K562 (cell line): ENCODE results near the gene NHLH1. TPM values are rescaled to one million over a fixed set of nuclear protein-coding genes. Genes with fewer than 3 reads are reported as not detected.

Source experiments
- ATAC-seq: fragments of 200-7000 bp; cut with Tn5 transposase; 3 replicates; pipeline ENCODE4 v1.9.1; 2020; ENCODE audit warnings: moderate library complexity
- BruUV-seq: library from RNA; stranded (reverse); fragments of 400-500 nt; replicated peaks from 2 replicates; lab custom pipeline; 2021; lab: Mats Ljungman, UMichigan
- CTCF ChIA-PET: fragments of 300-600 bp; formaldehyde crosslinking; extraction: SDS; loops from one replicate; lab custom pipeline; 2021; ENCODE audit warnings: low intra/inter-chr PET ratio; lab: Yijun Ruan, JAX
- POLR2A ChIA-PET: fragments of 300-600, 350-650 bp; sonication (Branson Sonifier 250); formaldehyde crosslinking; extraction: SDS; loops from one replicate; lab custom pipeline; 2021; ENCODE audit warnings: antibody characterized with exemption, inconsistent platforms; lab: Yijun Ruan, JAX
- DNase-seq, 4 experiments: peaks; one replicate each; pipeline versions ENCODE4 v3.0.0 to v3.0.0-alpha.2; 2011 to 2018; ENCODE audit warnings: low spot score in 3 of 4, mixed read lengths in 3 of 4; ENCODE audit errors: extremely low read depth in 1 of 4
- FAIRE-seq: peaks from 2 replicates; lab custom pipeline; 2011; peaks lifted over from hg19 to GRCh38; lab: Jason Lieb, UNC
- H2AFZ ChIP-seq: 2 replicates; pipeline ENCODE4 v1.6.0; 2011; ENCODE audit warnings: low read depth, low read length, control low read depth, inconsistent platforms
- H3K27ac ChIP-seq: fragments of 200-600 bp; 3 replicates; pipeline ENCODE4 v1.8.0; 2011; ENCODE audit warnings: low read depth, mild to moderate bottlenecking, control low read depth, inconsistent platforms, low read length, moderate library complexity, mixed read lengths; ENCODE audit errors: extremely low read depth
- H3K27me3 ChIP-seq, 2 experiments: fragments of 300-600 bp in 1 of 2; 2 replicates in 1 of 2; 3 replicates in 1 of 2; pipeline versions ENCODE4 v1.6.0 to v1.8.0; 2011; ENCODE audit warnings: inconsistent platforms in 2 of 2, low read length in 2 of 2, mild to moderate bottlenecking in 1 of 2, mixed read lengths in 1 of 2, moderate library complexity in 1 of 2; ENCODE audit not compliant: control insufficient read depth in 2 of 2, insufficient read depth in 2 of 2
- H3K36me3 ChIP-seq: fragments of 300-600 bp; 3 replicates; pipeline ENCODE4 v1.8.0; 2011; ENCODE audit warnings: mild to moderate bottlenecking, low read length, inconsistent platforms; ENCODE audit not compliant: control insufficient read depth, insufficient read depth
- H3K4me1 ChIP-seq, 2 experiments: fragments of 200-600 bp in 1 of 2; replicated peaks in 1 of 2; 2 replicates in 1 of 2; 3 replicates in 1 of 2; pipeline versions ENCODE4 v1.5.1 to v1.8.0; 2011; ENCODE audit warnings: inconsistent platforms in 2 of 2, low read length in 2 of 2, mild to moderate bottlenecking in 1 of 2, mixed read lengths in 1 of 2, moderate library complexity in 1 of 2; ENCODE audit not compliant: control insufficient read depth in 2 of 2, insufficient read depth in 2 of 2
- H3K4me2 ChIP-seq: 2 replicates; pipeline ENCODE4 v1.6.1; 2011; ENCODE audit warnings: low read length, control low read depth, inconsistent platforms, mixed read lengths; ENCODE audit not compliant: insufficient read depth
- H3K4me3 ChIP-seq: fragments of 200-600 bp; sonication (generic), shearing (Covaris generic); 2 replicates; pipeline ENCODE4 v1.5.1; 2016; ENCODE audit warnings: control low read depth, inconsistent platforms
- H3K79me2 ChIP-seq: fragments of 200-600 bp; 3 replicates; pipeline ENCODE4 v1.8.0; 2011; ENCODE audit warnings: low read length, inconsistent platforms; ENCODE audit not compliant: control insufficient read depth, insufficient read depth
- H3K9ac ChIP-seq, 2 experiments: 2 replicates each; pipeline versions ENCODE4 v1.6.0 to v1.6.1; 2011; ENCODE audit warnings: low read depth in 2 of 2, low read length in 2 of 2, control low read depth in 1 of 2, inconsistent platforms in 1 of 2, mild to moderate bottlenecking in 1 of 2, mixed read lengths in 1 of 2; ENCODE audit not compliant: insufficient read depth in 1 of 2
- H3K9me1 ChIP-seq: one replicate; pipeline ENCODE4 v1.6.0; 2011; ENCODE audit warnings: inconsistent platforms, mild to moderate bottlenecking, low read length, moderate library complexity; ENCODE audit not compliant: control insufficient read depth, insufficient read depth
- H3K9me3 ChIP-seq: replicated peaks from 2 replicates; pipeline ENCODE4 v1.5.1; 2011; ENCODE audit warnings: low read depth, low read length, inconsistent platforms; ENCODE audit not compliant: control insufficient read depth, insufficient read depth
- H4K20me1 ChIP-seq: replicated peaks from 2 replicates; pipeline ENCODE4 v1.6.1; 2011; ENCODE audit warnings: low read length, inconsistent platforms, mixed read lengths; ENCODE audit not compliant: control insufficient read depth, insufficient read depth
- ERF ChIP-seq: fragments of 450-650 bp; formaldehyde crosslinking; IDR thresholded peaks from 2 replicates; pipeline ENCODE4 v1.4.0; 2020; ENCODE audit warnings: mild to moderate bottlenecking, mixed read lengths
- MYBL2 ChIP-seq, 2 experiments: fragments of 450-650 bp in 1 of 2; sonication (generic) in 1 of 2; formaldehyde crosslinking in 1 of 2; IDR thresholded peaks; 2 replicates each; pipeline versions ENCODE4 v1.6.1 to v1.8.1; 2017 to 2022; ENCODE audit warnings: borderline replicate concordance in 1 of 2, inconsistent platforms in 1 of 2, low read depth in 1 of 2, mild to moderate bottlenecking in 1 of 2, missing genetic modification reagents in 1 of 2, moderate library complexity in 1 of 2
- PHF20 ChIP-seq: fragments of 450-650 bp; IDR thresholded peaks from 2 replicates; pipeline ENCODE4 v1.6.1; 2018; ENCODE audit not compliant: partially characterized antibody
- SMARCA4 ChIP-seq: fragments of 450-650 bp; IDR thresholded peaks from 2 replicates; pipeline ENCODE4 v1.6.1; 2016
- STAT5B ChIP-seq: fragments of 250-450 bp; sonication (Bioruptor Pico); IDR thresholded peaks from 2 replicates; pipeline ENCODE4 v1.8.0; 2021; ENCODE audit warnings: mild to moderate bottlenecking, inconsistent platforms
- ZBTB8A ChIP-seq: fragments of 450-650 bp; IDR thresholded peaks from 2 replicates; pipeline ENCODE4 v1.6.1; 2018; ENCODE audit warnings: mild to moderate bottlenecking, moderate library complexity; ENCODE audit not compliant: partially characterized antibody
- WGBS: fragments of 100-300 bp; shearing (Covaris generic); methylation state at CpG from one replicate; pipeline ENCODE4 v1.1.6; 2016; ENCODE audit warnings: low coverage, mixed read lengths; ENCODE audit not compliant: insufficient coverage; ENCODE audit errors: missing lambda C conversion rate; 5-methylcytosine and 5-hydroxymethylcytosine counted together
- in situ Hi-C: fragments of 300-500 bp; cut with MboI; formaldehyde crosslinking; loops from 4 replicates; pipeline ENCODE4 v1.15.0; 2018; ENCODE audit warnings: inconsistent platforms, mixed read lengths
- intact Hi-C: fragments of 100-400 bp; cut with micrococcal nuclease; formaldehyde crosslinking; loops from 2 replicates; pipeline ENCODE4 v1.14.2; 2022
- polyA plus RNA-seq, 8 experiments: library from polyadenylated mRNA; depleted of rRNA in 4 of 8; stranded (reverse) in 5 of 8; unstranded in 3 of 8; fragments of >200 nt; fragmentation: Nextera tagmentation in 2 of 8; fragmentation: Illumina TruSeq in 1 of 8; extraction: Ambion mirVana in 2 of 8; extraction: Trizol in 1 of 8; gene quantifications; 2 replicates each; pipeline versions ENCODE4 v1.2.1 to v1.2.3, GENCODE V29; 2011 to 2014; ENCODE audit warnings: inconsistent platforms in 1 of 8, missing spikeins in 1 of 8
- total RNA-seq, 7 experiments: library from RNA; depleted of rRNA in 6 of 7; stranded (reverse); fragments of >200 nt in 6 of 7; fragmentation: Illumina TruSeq in 2 of 7; extraction: Trizol in 2 of 7; gene quantifications; 2 replicates each; pipeline versions ENCODE4 v1.2.1 to v1.2.3, GENCODE V29; 2011 to 2021; ENCODE audit warnings: low replicate concordance in 1 of 7
- TF ChIP-seq, protein P1 (sequence below), 2 experiments: fragments of 450-650 bp; formaldehyde crosslinking in 1 of 2; IDR thresholded peaks; 2 replicates each; pipeline versions ENCODE4 v1.4.0 to v1.6.1; 2014 to 2020; ENCODE audit warnings: mild to moderate bottlenecking in 2 of 2, borderline replicate concordance in 1 of 2, low read depth in 1 of 2
- TF ChIP-seq, protein P2 (sequence below): sonication (generic); formaldehyde crosslinking; IDR thresholded peaks from 2 replicates; pipeline ENCODE4 v1.8.1; 2023; ENCODE audit warnings: mild to moderate bottlenecking, missing genetic modification reagents

Gene NHLH1
- total and polyA plus RNA-seq, 9 of the 15 experiments (the other 6 are each of a cell fraction or from before 2014, with no cell fraction given): 0.09 to 1.3 (median 0.35) TPM; not detected in 1

DNA sequence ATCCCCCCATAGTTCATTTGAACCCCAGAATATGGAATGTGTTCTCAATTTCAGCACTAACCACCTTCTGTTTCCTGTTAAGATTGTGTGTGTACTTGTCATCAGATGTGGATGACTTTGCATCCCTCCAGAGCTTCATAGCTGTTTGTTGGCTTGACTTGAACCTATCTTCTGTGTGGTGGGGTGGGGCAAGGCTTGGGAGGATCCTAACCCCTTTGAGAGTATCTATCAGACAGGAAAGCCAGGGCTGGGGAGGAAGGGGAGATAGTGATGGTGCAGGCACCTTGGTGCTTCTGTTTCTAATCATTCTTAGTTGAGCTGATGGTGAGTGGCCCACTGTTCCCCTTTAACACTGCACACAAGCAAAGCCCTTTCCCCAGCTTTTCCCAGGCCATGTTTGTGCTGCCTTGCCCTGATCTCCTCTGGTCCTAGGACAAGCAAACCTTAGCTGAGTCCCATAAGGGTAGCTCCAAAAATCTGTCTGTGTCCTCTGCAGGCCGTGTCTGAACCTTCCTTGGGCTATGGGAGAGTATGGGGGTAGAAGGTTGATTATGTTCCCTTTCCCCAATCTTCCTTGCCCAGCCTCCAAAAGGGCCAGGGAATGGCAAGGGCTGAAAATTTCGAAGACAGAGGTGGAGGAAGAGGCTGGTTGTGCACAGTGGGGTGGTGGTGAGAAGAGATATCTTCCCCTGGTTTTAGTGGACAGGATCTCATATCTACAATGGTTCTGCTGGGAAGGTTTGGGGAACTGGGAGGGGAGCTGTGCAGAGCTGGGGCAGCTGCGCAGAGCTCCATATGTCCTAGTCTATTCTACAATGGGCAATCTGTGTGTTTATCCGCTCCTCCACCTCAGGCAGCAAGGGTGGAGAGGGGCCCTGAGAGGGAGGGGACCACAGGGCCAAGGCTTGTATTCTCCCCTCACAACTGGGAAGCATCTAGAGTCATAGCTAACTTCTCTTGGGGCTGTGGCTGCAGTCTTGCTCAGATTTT is 1.4 kb downstream of the NHLH1 start:
- intact Hi-C loops (no loop called here), in situ Hi-C loops (no loop called here)
- CTCF ChIA-PET: interaction anchor here (0.6 kb wide), 1 partner anchor 10 kb away, joined by 3 read pairs; no protein-coding TSS in a partner anchor
- peak overlapping the region; percentile 69 for H3K4me2 ChIP-seq
- H3K9me3 ChIP-seq: no peaks in the 10 kb centered on the region
- peaks cover 22 to 33% of the 10 kb centered on the region in 2 experiments for H3K4me1 ChIP-seq
- DNase-seq: peak; percentile 34 to 79 (median 58)
- BruUV-seq: no TSS peak
- 17% methylated on average over 4 of the region's 4 CpGs for whole genome bisulfite sequencing
- peak overlapping the region; percentile 37 for H2AFZ ChIP-seq
- POLR2A ChIA-PET: interaction anchor here (0.6 to 1.8 kb wide), 9 partner anchors 10 to 270 kb away, joined by 3 to 21 read pairs (median 5); partner anchors contain the start of gene PEX19
- peak overlapping the region; percentile 44; the same call in 2 of the 3 replicates for H3K27ac ChIP-seq
- H4K20me1 ChIP-seq: no peaks in the 10 kb centered on the region; the same call in 1 of the 2 replicates
- H3K9me1 ChIP-seq: no peaks in the 10 kb centered on the region
- no peaks in the 10 kb centered on the region for H3K36me3 ChIP-seq
- H3K79me2 ChIP-seq: no peaks in the 10 kb centered on the region
- H3K9ac ChIP-seq: peak overlapping the region; percentile 16 to 77; a peak in 2 of 4 replicates
- no peaks in the 10 kb centered on the region for H3K27me3 ChIP-seq
- peak; percentile 82 for ATAC-seq
- FAIRE-seq: peak; percentile 94
- peak overlapping the region; percentile 21; the same call in 1 of the 2 replicates for H3K4me3 ChIP-seq
- TF ChIP-seq PHF20 (no peak), MYBL2 (IDR thresholded peaks at IDR 0.05; ENCODE audit: low read depth) (no peak), MYBL2 (CRISPR knock-in tag; IDR thresholded peaks at IDR 0.05; ENCODE audit: borderline replicate concordance) (no peak), STAT5B (no peak), SMARCA4 (peak; percentile 38; the same call in 1 of the 2 replicates), ZBTB8A (no peak), ERF (CRISPR knock-in tag) (no peak)
- TF ChIP-seq, protein P1, sequence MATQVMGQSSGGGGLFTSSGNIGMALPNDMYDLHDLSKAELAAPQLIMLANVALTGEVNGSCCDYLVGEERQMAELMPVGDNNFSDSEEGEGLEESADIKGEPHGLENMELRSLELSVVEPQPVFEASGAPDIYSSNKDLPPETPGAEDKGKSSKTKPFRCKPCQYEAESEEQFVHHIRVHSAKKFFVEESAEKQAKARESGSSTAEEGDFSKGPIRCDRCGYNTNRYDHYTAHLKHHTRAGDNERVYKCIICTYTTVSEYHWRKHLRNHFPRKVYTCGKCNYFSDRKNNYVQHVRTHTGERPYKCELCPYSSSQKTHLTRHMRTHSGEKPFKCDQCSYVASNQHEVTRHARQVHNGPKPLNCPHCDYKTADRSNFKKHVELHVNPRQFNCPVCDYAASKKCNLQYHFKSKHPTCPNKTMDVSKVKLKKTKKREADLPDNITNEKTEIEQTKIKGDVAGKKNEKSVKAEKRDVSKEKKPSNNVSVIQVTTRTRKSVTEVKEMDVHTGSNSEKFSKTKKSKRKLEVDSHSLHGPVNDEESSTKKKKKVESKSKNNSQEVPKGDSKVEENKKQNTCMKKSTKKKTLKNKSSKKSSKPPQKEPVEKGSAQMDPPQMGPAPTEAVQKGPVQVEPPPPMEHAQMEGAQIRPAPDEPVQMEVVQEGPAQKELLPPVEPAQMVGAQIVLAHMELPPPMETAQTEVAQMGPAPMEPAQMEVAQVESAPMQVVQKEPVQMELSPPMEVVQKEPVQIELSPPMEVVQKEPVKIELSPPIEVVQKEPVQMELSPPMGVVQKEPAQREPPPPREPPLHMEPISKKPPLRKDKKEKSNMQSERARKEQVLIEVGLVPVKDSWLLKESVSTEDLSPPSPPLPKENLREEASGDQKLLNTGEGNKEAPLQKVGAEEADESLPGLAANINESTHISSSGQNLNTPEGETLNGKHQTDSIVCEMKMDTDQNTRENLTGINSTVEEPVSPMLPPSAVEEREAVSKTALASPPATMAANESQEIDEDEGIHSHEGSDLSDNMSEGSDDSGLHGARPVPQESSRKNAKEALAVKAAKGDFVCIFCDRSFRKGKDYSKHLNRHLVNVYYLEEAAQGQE (IDR thresholded peaks at IDR 0.05; ENCODE audit: borderline replicate concordance): peak; percentile 12; the same call in 1 of the 2 replicates
- TF ChIP-seq, protein P1 (CRISPR knock-in tag; IDR thresholded peaks at IDR 0.05; ENCODE audit: low read depth): no peak
- TF ChIP-seq, protein P2, sequence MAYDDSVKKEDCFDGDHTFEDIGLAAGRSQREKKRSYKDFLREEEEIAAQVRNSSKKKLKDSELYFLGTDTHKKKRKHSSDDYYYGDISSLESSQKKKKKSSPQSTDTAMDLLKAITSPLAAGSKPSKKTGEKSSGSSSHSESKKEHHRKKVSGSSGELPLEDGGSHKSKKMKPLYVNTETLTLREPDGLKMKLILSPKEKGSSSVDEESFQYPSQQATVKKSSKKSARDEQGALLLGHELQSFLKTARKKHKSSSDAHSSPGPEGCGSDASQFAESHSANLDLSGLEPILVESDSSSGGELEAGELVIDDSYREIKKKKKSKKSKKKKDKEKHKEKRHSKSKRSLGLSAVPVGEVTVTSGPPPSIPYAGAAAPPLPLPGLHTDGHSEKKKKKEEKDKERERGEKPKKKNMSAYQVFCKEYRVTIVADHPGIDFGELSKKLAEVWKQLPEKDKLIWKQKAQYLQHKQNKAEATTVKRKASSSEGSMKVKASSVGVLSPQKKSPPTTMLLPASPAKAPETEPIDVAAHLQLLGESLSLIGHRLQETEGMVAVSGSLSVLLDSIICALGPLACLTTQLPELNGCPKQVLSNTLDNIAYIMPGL: no peak
